ENCODE measurements around the gene UCP3. TPM values are rescaled to one million over a fixed set of nuclear protein-coding genes. Genes with fewer than 3 reads are reported as not detected.

UCP3 gene
- total RNA-seq, 1 donor: 1.7 TPM

GRCh38 chr11:73971175-73971719, 37.6 kb downstream of the UCP3 start:
- DNase-seq (ENCODE audit: low read depth): no peak
- TF ChIP-seq, protein P1, sequence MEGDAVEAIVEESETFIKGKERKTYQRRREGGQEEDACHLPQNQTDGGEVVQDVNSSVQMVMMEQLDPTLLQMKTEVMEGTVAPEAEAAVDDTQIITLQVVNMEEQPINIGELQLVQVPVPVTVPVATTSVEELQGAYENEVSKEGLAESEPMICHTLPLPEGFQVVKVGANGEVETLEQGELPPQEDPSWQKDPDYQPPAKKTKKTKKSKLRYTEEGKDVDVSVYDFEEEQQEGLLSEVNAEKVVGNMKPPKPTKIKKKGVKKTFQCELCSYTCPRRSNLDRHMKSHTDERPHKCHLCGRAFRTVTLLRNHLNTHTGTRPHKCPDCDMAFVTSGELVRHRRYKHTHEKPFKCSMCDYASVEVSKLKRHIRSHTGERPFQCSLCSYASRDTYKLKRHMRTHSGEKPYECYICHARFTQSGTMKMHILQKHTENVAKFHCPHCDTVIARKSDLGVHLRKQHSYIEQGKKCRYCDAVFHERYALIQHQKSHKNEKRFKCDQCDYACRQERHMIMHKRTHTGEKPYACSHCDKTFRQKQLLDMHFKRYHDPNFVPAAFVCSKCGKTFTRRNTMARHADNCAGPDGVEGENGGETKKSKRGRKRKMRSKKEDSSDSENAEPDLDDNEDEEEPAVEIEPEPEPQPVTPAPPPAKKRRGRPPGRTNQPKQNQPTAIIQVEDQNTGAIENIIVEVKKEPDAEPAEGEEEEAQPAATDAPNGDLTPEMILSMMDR (IDR thresholded peaks at IDR 0.05; ENCODE audit: insufficient read depth, low read depth, low read length): no peak
- H3K4me3 ChIP-seq (ENCODE audit: low read depth, low read length): no peak overlapping the region

- H3K4me3 ChIP-seq (ENCODE audit: low read depth, low read length): no peak overlapping the region
- no peak for DNase-seq (ENCODE audit: low read depth)
- TF ChIP-seq, protein P1 (IDR thresholded peaks at IDR 0.05; ENCODE audit: insufficient read depth, low read depth, low read length): no peak
These were observed 38.7 kb downstream of the UCP3 start for GRCh38 chr11:73969991-73970800.

DNA sequence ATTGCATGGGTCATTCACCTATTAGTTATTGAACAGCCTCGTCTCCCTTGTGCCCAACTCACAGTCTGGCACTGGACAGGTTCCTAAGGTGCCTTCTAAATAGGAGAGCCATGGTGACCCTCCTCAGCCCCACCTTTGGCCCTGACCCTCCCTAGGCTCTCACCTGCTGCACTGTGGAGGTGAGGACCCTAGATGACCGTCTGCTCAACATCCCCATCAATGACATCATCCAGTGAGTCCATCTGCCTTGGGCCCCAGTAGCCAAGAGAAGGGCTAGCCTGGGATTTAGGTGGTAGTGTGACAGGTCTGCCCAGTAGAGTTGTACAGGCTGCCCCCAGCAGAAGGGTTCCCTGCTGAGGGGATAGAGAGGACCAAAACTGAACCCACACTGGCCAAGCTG, 39.8 kb downstream of the UCP3 start:
- no peak for DNase-seq (ENCODE audit: low read depth)
- no peak overlapping the region for H3K4me3 ChIP-seq (ENCODE audit: low read depth, low read length)
- TF ChIP-seq, protein P1 (IDR thresholded peaks at IDR 0.05; ENCODE audit: insufficient read depth, low read depth, low read length): no peak

GRCh38 chr11:73968356-73968966, 40.4 kb downstream of the UCP3 start:
- H3K4me3 ChIP-seq (ENCODE audit: low read depth, low read length): no peak overlapping the region
- TF ChIP-seq, protein P1 (IDR thresholded peaks at IDR 0.05; ENCODE audit: insufficient read depth, low read depth, low read length): no peak
- DNase-seq (ENCODE audit: low read depth): no peak

GRCh38 chr11:73965764-73966121, 43.1 kb downstream of the UCP3 start:
- H3K4me3 ChIP-seq (ENCODE audit: low read depth, low read length): no peak overlapping the region
- DNase-seq (ENCODE audit: low read depth): no peak
- TF ChIP-seq, protein P1 (IDR thresholded peaks at IDR 0.05; ENCODE audit: insufficient read depth, low read depth, low read length): no peak

GRCh38 chr11:73965076-73965763, 43.7 kb downstream of the UCP3 start:
- TF ChIP-seq, protein P1 (IDR thresholded peaks at IDR 0.05; ENCODE audit: insufficient read depth, low read depth, low read length): no peak
- no peak overlapping the region for H3K4me3 ChIP-seq (ENCODE audit: low read depth, low read length)
- peak; percentile 57 for DNase-seq (ENCODE audit: low read depth)
